GM18520 (cell line): ENCODE data around the gene MLLT3.

Experiments used
- ATAC-seq: cut with Tn5 transposase; IDR thresholded peaks from one replicate; pipeline ENCODE4 v1.9.1; 2021; ENCODE audit not compliant: unreplicated experiment

Gene MLLT3

DNA sequence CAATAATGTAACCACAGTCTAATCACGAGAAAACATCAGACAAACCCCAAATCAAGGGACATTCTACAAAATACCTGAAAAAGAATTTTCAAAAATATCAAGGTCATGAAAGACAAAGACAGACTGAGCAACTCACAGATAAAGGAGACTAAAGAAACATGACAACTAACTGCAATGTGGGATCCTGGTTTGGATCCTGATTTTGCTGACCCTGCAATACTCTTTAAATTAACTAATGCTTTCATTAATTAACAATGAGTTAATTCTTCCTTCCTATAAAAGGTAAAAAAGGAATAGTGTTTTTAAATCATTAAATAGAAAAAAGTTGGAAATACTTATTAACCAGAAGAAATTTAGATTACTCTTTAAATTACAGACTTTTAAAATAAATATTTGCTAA, 103.6 kb downstream of the MLLT3 start:
- ATAC-seq: no peak

DNA sequence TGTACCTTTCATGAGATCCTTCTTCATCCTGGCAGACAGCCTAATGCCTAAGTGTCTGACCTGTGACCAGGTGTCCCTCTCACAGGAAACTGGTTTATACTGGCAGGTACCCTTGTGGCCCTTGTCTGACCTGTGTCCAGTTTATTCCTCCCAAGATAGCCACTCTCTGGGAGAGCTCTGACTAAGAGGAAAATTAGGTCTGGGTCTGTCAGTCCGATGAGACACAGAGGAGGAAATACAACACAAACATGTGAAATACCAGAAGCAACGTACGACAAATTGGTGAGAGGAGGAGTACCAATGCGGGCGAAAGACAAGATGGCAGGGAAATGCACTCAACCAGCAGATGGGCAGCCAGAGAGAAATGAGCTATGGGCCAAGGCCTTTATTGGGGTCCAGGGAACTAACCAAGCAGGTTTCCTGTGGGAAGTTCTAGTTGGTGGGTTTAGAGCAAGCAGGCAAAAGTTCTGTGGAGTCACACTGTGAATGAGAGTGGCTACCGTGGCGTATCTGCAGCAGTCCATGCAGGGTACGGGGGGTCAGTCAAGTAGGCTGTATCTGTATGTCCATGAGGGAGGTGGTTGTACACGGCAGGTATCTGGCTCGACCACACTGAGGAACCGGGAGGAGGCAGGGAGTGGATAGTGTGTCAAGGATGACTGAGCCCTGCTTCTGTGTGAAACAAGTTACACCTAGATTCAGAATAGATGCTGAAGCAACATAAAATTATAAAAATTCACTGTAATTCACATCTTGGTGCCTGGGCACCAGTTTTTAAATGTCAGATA, 109.0 kb downstream of the MLLT3 start:
- no peak for ATAC-seq

DNA sequence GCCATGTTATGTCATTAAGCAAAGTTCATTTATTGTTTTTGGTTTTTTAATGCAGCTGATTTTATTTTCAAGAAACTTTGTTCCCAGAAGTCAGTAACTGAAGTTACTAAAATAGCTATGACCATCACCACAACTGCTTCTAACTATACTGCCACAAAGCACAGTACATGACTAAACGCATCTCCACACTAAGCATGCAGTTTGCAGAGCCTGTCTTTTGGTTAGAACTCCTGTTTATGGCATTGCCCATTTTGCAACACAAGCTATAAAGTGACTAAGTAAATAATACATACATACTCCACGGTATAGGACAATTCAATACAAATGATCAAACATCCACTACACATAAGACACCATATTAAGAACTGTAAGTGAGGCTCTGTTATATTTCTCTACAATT, 109.7 kb downstream of the MLLT3 start:
- ATAC-seq: no peak

DNA sequence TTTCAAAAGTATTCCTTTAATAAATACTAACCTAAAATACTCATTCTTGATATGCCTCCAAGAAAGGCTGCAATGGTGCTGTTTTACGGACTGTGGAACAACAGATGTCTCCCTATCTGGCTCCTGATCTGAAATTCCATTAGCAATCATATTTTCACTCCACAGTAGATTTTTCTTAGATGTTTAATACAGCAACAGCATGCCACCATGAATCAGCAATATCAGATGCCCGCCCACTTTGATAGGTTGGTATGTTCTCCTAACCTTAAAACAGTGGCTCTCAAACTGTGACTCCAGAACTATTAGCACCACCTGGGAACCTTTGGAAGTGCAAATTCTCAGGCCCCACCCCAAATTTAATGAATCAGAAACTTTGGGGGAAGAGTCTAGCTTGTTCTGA, 110.2 kb downstream of the MLLT3 start:
- no peak for ATAC-seq

DNA sequence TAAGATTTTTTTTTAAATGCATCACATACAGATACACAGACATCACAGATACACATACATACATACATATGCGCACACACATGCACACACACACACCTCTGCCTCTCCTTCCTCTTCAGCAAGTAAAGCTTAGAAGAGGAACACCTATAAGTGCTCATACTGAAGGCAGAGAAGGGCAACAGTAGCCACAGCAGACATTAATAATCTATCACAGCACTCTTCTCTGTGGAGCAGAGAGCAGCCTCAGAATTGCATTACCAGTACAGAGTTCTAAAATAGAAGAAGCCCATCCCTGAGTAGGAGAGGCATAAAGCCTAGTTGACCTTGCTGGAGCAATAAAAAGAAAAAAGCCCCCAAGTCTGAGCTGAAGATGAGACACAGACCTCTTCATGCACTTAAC, 110.6 kb downstream of the MLLT3 start:
- ATAC-seq: no peak

DNA sequence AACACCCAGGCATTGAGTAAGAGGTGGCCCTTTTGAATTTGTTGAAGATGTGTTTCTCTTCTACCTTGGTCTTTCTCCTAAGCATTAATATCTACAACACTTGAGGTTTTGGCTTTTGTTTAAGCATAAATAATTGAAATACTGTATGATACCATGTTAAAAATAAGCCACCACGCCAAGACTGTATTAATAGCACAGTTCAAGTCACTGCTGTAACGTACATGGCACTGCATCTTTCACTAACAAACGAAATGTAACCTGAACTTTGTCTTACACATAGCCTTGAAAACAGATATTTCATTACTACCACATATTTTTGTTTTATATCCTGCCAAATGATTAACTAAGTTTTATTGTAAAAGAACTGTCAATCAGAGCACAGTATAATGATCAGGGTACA, 112.8 kb downstream of the MLLT3 start:
- no peak for ATAC-seq

DNA sequence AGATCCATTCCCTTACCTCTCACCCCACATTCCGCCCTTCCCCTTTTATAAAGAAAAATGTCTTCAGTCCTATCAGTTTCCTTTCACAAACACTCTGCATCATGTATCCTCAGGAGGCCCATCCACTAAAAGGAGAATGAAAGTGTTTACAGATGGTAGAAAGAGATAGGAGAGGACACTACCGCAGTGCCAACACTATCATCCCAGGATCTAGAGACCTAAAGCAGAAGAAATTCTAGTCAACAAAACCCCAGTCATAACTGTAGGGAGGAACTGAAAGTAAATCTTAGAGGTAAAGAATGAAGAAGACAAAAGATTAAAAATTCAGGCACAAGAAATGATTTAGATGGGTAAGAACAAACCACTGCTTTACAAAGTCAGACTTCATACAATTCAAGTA, 114.1 kb downstream of the MLLT3 start:
- ATAC-seq: peak; percentile 64

DNA sequence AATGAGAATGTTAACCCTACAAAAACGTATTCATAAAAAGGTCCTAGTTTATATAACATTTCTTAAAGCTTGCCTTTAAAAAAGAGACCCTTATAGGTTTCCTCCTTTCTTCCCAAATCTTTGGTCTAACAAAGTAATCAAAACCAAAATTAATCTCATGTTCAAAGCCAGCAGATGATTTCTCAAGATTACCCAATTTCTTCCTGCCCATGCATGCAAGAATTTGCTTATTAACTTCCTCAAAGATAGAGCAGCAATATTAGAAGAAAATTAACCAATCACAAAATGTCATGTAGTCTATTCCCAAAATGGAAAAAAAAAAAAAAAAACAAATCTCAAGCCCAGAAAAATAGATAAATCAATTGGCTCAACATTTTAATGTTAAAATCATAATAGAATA, 114.9 kb downstream of the MLLT3 start:
- no peak for ATAC-seq

DNA sequence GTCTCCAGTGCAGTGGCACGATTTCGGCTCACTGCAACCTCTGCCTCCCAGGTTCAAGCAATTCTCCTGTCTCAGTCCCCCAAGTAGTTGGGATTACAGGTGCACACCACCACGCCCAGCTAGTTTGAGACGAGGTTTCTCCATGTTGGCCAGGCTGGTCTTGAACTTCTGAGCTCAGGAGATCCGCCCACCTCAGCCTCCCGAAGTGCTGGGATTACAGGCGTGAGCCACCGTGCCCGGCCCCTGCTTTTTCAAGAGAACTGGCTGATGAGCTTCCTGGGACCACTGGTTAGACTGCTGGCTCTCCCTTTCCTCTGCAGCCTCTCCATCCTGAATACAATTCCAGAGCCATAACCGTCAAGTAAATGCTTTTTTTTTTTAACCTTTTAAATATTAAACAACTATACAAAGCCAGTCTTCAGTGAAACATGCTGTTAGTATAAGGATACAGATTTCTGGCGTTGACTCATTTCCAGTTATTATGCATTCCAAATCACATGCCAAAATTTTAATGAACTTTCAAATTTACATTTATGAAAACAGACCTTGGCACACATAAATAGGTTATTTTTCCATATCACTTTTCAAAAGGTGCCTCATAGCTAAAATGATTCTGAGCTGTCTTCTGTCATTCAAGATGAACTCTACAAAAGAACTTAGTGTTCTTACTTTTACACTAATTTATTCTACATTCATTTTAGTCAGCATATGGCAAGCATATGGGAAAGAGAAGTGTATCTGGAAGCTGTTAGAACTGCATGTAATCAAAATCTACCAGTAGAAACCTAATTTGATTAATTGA, 116.0 kb downstream of the MLLT3 start:
- ATAC-seq: no peak

DNA sequence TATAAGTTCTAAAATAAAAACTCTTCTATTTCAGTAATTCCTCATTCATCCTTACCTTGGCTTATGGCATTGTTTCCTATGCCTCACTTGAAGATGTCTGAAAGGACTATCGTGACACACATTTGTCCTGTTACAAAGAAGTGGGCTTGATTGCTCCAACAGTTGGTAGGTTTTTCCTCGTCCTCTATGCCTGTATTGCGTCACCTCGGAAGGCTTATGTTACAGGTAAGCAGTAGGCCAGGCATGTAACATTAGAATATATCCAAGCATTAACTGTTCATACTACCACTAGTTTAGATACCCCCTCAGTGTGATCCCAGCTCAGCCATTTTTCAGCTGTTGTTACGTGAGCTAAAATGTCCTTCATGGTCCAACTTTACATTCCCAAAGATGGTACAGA, 116.7 kb downstream of the MLLT3 start:
- no peak for ATAC-seq

DNA sequence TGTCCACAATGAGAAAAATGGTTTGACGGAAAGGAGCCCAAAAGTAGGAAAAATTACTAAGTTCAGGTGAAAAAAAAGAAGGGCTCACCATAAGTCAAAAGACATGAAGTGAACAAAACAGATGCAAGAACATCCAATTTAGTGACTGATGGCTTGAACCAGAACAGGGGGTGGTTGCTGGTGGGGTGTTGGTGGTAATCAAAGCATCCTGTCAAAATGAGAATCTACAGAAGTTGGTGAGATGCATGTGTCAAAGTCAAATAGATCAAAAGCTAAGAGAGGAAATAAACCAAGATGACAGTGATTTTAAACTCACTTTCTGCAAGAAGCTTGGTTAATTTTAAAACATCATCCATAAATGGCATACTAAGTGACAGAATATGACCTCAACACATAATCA, 117.4 kb downstream of the MLLT3 start:
- no peak for ATAC-seq

DNA sequence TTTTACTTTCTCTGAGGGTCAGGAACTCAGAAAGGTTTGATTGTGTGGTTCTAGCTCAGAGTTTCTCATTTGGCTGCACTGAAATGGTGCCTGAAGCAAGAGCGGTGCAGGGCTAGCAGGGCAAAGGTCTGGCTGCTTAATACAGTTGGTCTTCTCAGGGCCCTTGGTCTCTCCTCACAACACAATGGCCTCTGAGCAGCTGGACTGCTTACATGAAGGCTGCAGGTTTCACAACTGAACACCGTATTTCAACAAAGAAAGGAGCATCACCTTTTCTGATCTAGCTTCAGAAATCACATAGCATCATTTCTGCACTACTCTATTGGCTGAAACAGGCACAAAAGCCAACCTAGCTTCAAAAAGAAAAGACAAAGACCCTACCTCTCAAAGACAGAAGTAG, 122.2 kb downstream of the MLLT3 start:
- no peak for ATAC-seq

DNA sequence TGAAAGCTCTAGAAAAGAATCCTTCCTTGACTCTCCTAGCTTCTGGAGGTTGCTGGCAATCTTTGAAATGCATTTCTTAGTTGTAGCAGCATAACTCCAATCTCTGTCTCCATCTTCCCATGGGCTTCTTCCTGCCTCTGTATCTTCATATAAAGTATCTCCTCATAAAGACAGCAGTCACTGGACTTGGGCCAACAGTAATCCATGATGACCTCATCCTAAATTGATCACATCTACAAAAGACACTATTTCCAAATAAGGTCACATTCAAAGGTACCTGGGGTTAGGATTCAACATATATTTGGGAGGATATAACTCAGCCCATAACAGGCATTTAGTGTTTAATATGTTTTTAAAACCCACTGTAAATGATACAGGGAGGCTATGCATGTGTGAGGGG, 123.3 kb downstream of the MLLT3 start:
- ATAC-seq: no peak

DNA sequence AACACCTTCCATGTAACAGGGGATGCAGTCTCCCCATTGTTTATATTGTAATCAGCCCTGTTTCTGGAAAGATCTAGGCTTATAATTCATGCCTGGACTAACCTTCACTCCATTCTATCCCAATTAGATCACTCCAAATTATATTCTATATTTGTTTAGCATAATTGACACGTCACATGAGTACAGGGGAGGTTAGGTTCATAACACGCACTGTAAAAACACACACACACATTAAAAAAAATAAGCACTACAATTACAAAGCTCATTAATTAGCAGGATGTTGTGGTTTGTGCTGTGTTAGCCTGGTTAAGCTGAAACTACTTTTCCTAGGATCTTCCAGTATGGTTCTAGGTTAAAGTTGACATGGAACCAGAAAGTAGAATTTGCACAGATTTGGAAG, 126.0 kb downstream of the MLLT3 start:
- no peak for ATAC-seq

DNA sequence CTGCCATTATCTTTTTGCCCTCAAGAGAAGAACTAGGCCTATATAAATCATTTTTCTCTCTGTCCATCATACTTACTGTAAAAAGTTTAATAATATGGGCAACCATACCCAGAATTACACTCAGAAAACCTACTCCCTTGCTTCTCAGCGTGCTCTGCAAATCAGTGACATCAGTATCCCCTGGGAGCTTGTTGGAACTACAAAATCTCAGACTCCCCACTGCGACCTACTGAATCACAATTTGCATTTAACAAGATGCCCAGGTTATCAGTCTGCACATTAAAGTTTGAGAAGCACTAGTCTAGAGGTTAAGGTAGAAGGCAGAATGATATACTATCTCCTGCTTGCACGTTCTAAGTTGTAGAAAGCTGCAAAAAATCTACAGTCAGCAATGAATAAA, 127.2 kb downstream of the MLLT3 start:
- ATAC-seq: no peak

DNA sequence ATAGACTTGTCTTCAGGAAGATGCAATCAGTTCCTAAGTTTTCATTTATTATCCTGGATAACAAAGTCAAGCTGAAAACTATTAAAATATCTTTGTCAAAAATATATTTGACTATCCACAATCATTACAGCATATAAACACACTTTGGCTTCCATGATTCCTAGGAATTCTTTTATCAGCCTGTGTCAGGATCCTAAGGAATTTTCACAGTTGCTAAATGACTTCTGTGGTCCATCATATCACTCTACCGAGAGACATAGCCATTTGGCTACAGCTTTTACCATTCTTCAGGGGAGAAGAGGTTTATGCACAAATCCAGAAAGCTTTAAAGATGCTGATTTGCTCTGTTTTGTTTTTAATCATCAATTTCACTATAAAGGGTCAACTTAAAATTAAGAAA, 128.3 kb downstream of the MLLT3 start:
- ATAC-seq: no peak

DNA sequence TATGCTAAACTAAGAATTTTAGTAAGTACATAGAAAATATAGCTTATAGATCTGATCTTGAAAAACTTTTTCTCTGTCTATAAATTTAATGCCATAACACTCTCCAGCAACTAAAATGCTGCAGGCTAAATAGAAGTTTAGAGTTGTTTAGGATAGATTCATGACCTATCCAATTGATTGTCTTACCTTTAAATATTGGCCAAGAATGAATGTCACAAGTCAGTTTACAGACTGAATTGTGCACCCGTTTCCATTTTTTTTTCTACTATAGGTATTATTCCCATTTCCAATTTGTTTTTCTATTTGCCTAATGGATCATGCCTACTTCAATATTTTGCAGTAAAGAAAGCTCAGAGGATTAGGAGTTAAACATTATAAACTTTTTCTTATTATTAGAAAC, 129.5 kb downstream of the MLLT3 start:
- ATAC-seq: no peak

DNA sequence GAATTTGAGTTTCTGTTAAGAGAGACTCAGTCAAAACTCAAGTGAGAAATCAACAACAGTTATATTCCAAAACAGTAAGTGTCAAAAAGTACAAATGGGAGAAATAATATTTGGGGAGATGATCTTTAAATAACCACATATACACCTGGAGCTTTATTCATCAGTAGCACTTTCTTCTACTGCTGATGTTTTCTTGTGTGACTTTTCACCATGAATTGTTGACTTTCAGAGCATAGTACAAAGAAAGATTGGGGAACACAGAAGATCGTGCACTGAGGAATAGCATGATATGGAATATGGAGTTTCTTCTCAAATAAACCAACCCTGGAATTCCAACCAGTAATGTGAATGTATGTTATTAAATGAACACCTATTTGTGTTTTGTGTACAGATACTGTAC, 130.7 kb downstream of the MLLT3 start:
- ATAC-seq: no peak

DNA sequence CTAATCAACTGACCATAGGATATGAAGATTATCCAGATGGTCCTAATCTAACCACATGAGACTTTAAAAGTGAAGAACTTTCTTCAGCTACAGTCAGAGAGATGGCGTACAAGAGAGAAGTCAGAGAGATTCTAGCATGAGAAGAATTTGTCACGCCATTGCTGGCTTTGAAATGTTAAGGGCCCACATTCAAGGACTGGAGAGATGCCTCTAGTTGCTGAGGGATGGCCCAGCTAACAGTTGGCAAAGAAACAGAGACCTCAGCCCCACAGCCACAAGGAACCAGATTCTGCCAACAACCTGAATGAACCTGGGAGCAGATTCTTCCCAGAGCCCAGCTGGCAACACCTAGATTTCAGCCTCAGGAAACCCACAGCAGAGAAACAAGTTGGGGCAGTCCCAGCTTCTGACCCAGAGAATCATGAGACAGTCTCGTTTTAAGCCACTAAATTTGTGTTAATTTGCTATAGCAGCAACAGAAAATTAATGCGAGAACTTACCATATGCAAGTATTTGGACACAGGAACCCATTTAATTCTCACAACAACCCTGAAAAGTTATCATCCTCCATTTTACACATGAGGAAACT, 132.0 kb downstream of the MLLT3 start:
- ATAC-seq: no peak

DNA sequence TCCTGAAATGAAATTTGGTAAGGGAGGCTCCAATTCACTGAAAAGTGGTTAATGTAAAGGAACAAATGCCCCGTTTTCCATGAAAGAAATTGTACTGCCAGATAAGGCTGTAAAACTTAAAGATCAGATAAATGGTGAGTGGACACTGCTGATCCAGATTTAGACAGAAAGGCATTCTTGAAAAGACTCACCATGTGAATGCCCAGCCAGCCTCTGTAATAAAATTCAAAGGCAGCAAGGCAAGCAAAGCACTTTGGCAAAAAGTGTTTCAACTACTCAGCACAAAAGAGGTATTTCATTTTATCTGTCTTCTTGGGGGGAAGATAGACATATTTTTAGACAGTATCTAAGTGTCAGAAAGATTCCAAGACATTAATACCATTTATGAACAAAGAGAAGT, 133.6 kb downstream of the MLLT3 start:
- no peak for ATAC-seq

DNA sequence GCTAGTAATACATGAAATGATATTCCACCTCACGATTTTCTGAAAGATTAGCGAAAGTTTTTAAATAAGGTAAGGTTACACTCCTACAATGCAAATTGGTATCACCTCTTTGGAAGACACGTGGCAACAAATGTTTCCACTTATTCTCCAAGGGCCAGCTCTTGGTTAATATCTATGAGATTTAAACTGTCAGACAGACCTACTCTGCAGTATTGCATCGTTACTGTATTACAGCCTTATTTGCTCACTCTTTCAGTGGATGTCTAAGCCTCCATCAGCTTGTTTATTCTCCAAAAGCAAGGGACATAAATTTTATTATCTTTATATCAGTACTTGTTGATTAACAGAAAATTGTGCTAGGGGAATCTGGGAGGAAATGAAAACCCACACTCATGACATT, 135.7 kb downstream of the MLLT3 start:
- ATAC-seq: no peak

DNA sequence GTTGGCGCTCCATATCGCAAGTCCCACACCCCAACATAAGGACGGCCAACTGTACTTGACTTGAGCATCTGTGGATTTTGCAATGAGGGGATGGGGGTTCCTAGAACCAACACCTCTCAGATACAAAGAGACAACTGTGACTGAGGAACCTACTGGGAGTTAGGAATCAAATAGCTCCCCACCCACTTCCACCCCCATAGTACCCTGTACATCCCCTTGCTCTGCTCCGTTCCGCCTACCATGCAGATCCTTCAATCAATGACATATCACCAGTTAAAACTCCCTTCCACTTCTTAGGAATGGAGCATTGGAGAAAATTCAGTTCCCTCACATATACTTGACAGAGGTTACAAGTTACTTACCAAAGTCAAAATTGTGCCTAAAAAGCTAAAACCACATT, 140.9 kb downstream of the MLLT3 start:
- ATAC-seq: no peak
